ENCODE measurements around the gene QRFPR.

- TF ChIP-seq CTCF (IDR thresholded peaks at IDR 0.05 in 8 of 11, conservative IDR thresholded peaks at IDR 0.05 in 3 of 11) (no peak), POLR2AphosphoS5 (IDR thresholded peaks at IDR 0.05) (no peak)
Observed at GRCh38 chr4:121316091-121316490, 64.7 kb downstream of the QRFPR start.

All from spleen (tissue), 7 donors.